ENCODE measurements around the gene GATD1.

Gene GATD1

GRCh38 chr11:811446-812245, 34.4 kb upstream of the GATD1 start:
- peaks cover 39% of the 10 kb centered on the region for H3K36me3 ChIP-seq (replicated peaks; ENCODE audit: low read depth, low read length)
- H3K79me2 ChIP-seq (ENCODE audit: low read length): peaks cover 53% of the 10 kb centered on the region
- peak overlapping the region; percentile 94 for H3K4me3 ChIP-seq (ENCODE audit: low read length)

GRCh38 chr11:810040-810567, 32.8 kb upstream of the GATD1 start:
- Histone ChIP-seq H3K27me3 (ENCODE audit: low read depth, low read length) (no peaks in the 10 kb centered on the region), H3K9me3 (ENCODE audit: insufficient read depth, low read length) (no peaks in the 10 kb centered on the region), H3K27ac (ENCODE audit: low read length) (peak overlapping the region; percentile 87), H3K9ac (ENCODE audit: low read length) (peak overlapping the region; percentile 94), H3K4me1 (ENCODE audit: low read length) (peaks cover 23% of the 10 kb centered on the region), H3K36me3 (replicated peaks; ENCODE audit: low read depth, low read length) (peaks cover 39% of the 10 kb centered on the region), H3K4me3 (ENCODE audit: low read length) (peak overlapping the region; percentile 94), H4K20me1 (ENCODE audit: insufficient read depth, low read length) (peaks cover 26% of the 10 kb centered on the region), H3K4me2 (ENCODE audit: low read length) (peak overlapping the region; percentile 96), H3K79me2 (ENCODE audit: low read length) (peaks cover 53% of the 10 kb centered on the region), H2AFZ (ENCODE audit: low read depth, low read length) (no peak overlapping the region)
- no peak for TF ChIP-seq CTCF (IDR thresholded peaks at IDR 0.05; ENCODE audit: low read depth, low read length)
- no peak for TF ChIP-seq EZH2phosphoT487 (IDR thresholded peaks at IDR 0.05; ENCODE audit: low read depth)

More at GRCh38 chr11:811446-812245, 34.4 kb upstream of the GATD1 start:
- Histone ChIP-seq H3K4me1 (ENCODE audit: low read length) (peaks cover 21% of the 10 kb centered on the region), H2AFZ (ENCODE audit: low read depth, low read length) (no peak overlapping the region), H3K9me3 (ENCODE audit: insufficient read depth, low read length) (no peaks in the 10 kb centered on the region), H4K20me1 (ENCODE audit: insufficient read depth, low read length) (peaks cover 26% of the 10 kb centered on the region), H3K9ac (ENCODE audit: low read length) (peak overlapping the region; percentile 94), H3K27ac (ENCODE audit: low read length) (peak overlapping the region; percentile 87), H3K4me2 (ENCODE audit: low read length) (peak overlapping the region; percentile 96), H3K27me3 (ENCODE audit: low read depth, low read length) (no peaks in the 10 kb centered on the region)
- TF ChIP-seq EZH2phosphoT487 (IDR thresholded peaks at IDR 0.05; ENCODE audit: low read depth) (no peak), CTCF (IDR thresholded peaks at IDR 0.05; ENCODE audit: low read depth, low read length) (peak; percentile 21; the same call in 1 of the 2 replicates)

GRCh38 chr11:809287-810039, 32.2 kb upstream of the GATD1 start, which contains the start of gene RPLP2:
RPLP2 (plus strand) TSS chr11:809967; CDS start chr11:810235, 268 bp downstream.
- Histone ChIP-seq H3K4me2 (ENCODE audit: low read length) (peak within 1 kb of the TSS; percentile 98), H3K4me1 (ENCODE audit: low read length) (peaks cover 24% of the 10 kb centered on the region), H2AFZ (ENCODE audit: low read depth, low read length) (peak within 1 kb of the TSS; percentile 88; the same call in 1 of the 2 replicates), H3K9me3 (ENCODE audit: insufficient read depth, low read length) (no peaks in the 10 kb centered on the region), H3K4me3 (ENCODE audit: low read length) (peak within 1 kb of the TSS; percentile 94), H4K20me1 (ENCODE audit: insufficient read depth, low read length) (peaks cover 26% of the 10 kb centered on the region), H3K36me3 (replicated peaks; ENCODE audit: low read depth, low read length) (peaks cover 39% of the 10 kb centered on the region), H3K27ac (ENCODE audit: low read length) (peak within 1 kb of the TSS; percentile 87), H3K9ac (ENCODE audit: low read length) (peak within 1 kb of the TSS; percentile 94), H3K79me2 (ENCODE audit: low read length) (peaks cover 53% of the 10 kb centered on the region), H3K27me3 (ENCODE audit: low read depth, low read length) (no peaks in the 10 kb centered on the region)
- TF ChIP-seq EZH2phosphoT487 (IDR thresholded peaks at IDR 0.05; ENCODE audit: low read depth) (no peak), CTCF (IDR thresholded peaks at IDR 0.05; ENCODE audit: low read depth, low read length) (no peak)
